Activated T-helper 2 cell treated with anti-CD3 and anti-CD28 coated beads, Interferon-gamma antibody, Interleukin-2, Interleukin-4, amounts not matched to agents 10 μg/mL and 5 μg/mL and 100 μg/mL, durations not matched to agents 14 hours and 24 hours and 36 hours (primary cell): ENCODE measurements around the gene CTXN3. TPM values are rescaled to one million over a fixed set of nuclear protein-coding genes. Genes with fewer than 3 reads are reported as not detected.

ENCODE experiments used
- DNase-seq: peaks from one replicate; pipeline ENCODE4 v3.0.0; 2021; ENCODE audit warnings: low spot score
- H3K27ac Mint-ChIP-seq: one replicate; pipeline ENCODE4 v1.8.0; 2021; ENCODE audit warnings: mixed read lengths
- H3K27me3 Mint-ChIP-seq: one replicate; pipeline ENCODE4 v1.8.0; 2021; ENCODE audit warnings: low read depth, mixed read lengths
- H3K36me3 Mint-ChIP-seq: one replicate; pipeline ENCODE4 v1.8.0; 2021; ENCODE audit warnings: low read depth, mixed read lengths
- H3K4me1 Mint-ChIP-seq: one replicate; pipeline ENCODE4 v1.8.0; 2021; ENCODE audit warnings: low read depth, mixed read lengths
- H3K4me3 Mint-ChIP-seq: one replicate; pipeline ENCODE4 v1.8.0; 2021; ENCODE audit warnings: low read depth, mild to moderate bottlenecking, moderate library complexity, mixed read lengths
- H3K9me3 Mint-ChIP-seq: one replicate; pipeline ENCODE4 v1.8.0; 2021; ENCODE audit warnings: mixed read lengths
- intact Hi-C: fragments of 100-400 bp; cut with micrococcal nuclease; formaldehyde crosslinking; loops from one replicate; pipeline ENCODE4 v1.15.1; 2023
- total RNA-seq: library from RNA; stranded (reverse); gene quantifications from 2 replicates; pipeline ENCODE4 v1.2.3, GENCODE V29; 2022

The CTXN3 gene
- not detected in 2 replicates for total RNA-seq

DNA sequence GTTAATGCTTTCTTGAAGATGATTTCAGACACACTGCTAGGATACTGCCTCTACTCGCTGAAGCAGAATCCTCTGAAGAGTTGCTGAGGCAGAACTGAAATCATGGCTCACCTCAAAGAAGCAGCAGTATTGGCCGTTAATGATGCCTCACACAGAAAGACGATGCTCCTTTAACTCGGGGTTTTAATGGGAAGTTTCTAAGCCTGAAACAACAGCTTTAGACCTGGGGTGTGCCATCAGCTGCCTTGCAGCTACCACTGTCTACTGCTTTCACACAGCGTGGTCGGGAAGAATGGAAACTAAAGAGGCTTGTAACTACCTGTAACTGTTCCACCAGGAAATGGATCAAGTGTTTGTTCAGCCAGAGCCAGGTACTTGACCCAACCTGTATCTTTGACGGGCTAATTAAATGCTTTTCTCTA lies at the start of gene CTXN3:
Gene CTXN3 (plus strand): TSS at position 65 of the 422 bp plus-strand sequence. CDS start 8,440 bp downstream, outside the sequence.
- intact Hi-C loops, result no loop called here
- no peak within 1 kb of the TSS for H3K27ac Mint-ChIP-seq
- no peak for DNase-seq

DNA sequence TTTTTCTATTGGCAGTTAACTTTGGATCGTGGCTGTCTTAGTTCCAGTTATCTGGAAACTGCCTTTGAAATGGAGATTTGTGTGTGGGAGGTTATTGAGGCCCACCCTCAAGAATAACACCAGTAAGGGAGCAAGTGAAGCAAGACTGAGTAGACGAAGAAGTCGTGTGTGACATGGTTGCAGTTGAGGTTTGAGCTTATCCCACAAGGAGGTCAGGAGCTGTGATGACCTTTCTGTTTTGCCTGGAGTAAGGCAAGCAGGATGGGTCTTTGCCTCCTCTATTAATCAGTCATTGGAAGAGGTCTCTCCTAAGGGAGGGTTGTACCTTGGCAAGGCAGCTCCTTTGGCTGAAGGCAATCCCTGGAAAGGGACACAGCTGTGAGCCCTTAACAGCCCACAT lies 49.6 kb upstream of the CTXN3 start:
- intact Hi-C loops, result no loop called here
- Mint-ChIP-seq H3K27me3 (peaks cover 22% of the 10 kb centered on the region), H3K36me3 (no peaks in the 10 kb centered on the region), H3K27ac (no peak overlapping the region), H3K4me1 (no peaks in the 10 kb centered on the region), H3K9me3 (no peaks in the 10 kb centered on the region), H3K4me3 (no peak overlapping the region)
- no peak for DNase-seq

More for the DNA sequence above, at the start of gene CTXN3:
- no peaks in the 10 kb centered on the region for H3K4me1 Mint-ChIP-seq
- H3K4me3 Mint-ChIP-seq, result no peak within 1 kb of the TSS
- peaks cover 6% of the 10 kb centered on the region for H3K27me3 Mint-ChIP-seq
- no peaks in the 10 kb centered on the region for H3K9me3 Mint-ChIP-seq
- no peaks in the 10 kb centered on the region for H3K36me3 Mint-ChIP-seq

DNA sequence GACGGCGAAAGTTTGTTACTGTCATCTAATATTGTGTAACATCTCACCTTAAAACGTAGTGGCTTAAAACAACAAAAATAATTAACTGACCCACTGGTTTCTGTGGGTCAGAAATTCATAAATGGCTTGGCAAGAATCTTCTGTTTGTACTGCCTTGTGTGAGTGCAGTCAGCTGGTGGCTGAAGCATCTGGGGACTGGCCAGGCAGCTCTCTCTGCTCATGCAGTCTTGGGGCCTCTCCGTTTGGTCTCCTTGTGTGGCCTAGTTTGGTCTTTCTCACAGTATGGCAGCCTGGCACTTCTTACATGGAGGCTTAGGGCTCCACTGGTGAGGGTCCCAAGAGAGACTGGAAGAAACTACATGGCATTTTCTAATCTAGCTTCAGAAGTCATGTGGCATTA lies 49.0 kb upstream of the CTXN3 start:
- H3K4me3 Mint-ChIP-seq, result no peak overlapping the region
- no peaks in the 10 kb centered on the region for H3K9me3 Mint-ChIP-seq
- intact Hi-C loops, result no loop called here
- H3K27me3 Mint-ChIP-seq, result peaks cover 27% of the 10 kb centered on the region
- H3K36me3 Mint-ChIP-seq, result no peaks in the 10 kb centered on the region
- DNase-seq, result no peak
- no peaks in the 10 kb centered on the region for H3K4me1 Mint-ChIP-seq
- H3K27ac Mint-ChIP-seq, result no peak overlapping the region

DNA sequence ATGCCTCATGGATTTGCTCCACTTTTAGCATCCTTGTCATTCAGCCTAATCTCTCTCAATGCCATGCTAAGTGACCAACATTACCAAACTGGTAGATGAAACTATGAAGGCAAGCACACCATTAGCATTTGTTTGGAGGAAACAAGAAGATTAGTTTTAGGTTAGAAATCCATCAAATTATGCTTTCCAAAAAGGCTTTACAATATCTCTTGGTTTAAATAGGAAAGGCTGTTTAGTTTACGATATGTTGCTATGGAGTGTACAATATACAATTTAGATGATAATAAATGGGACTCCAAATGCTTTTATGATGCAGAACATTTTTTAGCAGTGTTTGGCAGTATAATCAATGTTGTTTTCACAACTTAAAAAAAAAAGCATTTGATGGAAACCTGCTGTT lies 47.8 kb upstream of the CTXN3 start:
- Mint-ChIP-seq H3K36me3 (no peaks in the 10 kb centered on the region), H3K4me1 (no peaks in the 10 kb centered on the region), H3K9me3 (no peaks in the 10 kb centered on the region), H3K27me3 (peaks cover 33% of the 10 kb centered on the region), H3K27ac (no peak overlapping the region), H3K4me3 (no peak overlapping the region)
- intact Hi-C loops, result no loop called here
- DNase-seq, result no peak

DNA sequence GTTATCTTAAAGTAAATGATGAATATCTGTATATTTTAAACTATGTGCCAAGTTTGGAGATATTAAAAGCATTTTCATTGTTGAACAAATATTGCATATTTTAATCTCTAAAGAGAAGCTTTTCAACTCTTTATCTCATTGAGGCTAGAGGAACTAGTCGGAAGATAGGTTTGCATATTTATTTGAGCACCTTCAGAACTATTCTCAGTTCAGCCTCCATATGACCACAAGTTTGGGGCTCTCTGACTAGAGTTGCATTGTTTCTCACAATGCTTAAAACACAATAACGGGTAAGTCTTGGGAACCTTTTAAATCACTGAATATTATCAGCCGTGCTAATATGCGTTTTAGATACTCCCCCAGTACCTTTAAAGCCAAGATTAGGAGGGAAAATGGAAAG lies 47.3 kb upstream of the CTXN3 start:
- no peaks in the 10 kb centered on the region for H3K9me3 Mint-ChIP-seq
- H3K4me3 Mint-ChIP-seq, result no peak overlapping the region
- H3K4me1 Mint-ChIP-seq, result no peaks in the 10 kb centered on the region
- H3K36me3 Mint-ChIP-seq, result no peaks in the 10 kb centered on the region
- intact Hi-C loops, result no loop called here
- peaks cover 33% of the 10 kb centered on the region for H3K27me3 Mint-ChIP-seq
- DNase-seq, result no peak
- no peak overlapping the region for H3K27ac Mint-ChIP-seq

DNA sequence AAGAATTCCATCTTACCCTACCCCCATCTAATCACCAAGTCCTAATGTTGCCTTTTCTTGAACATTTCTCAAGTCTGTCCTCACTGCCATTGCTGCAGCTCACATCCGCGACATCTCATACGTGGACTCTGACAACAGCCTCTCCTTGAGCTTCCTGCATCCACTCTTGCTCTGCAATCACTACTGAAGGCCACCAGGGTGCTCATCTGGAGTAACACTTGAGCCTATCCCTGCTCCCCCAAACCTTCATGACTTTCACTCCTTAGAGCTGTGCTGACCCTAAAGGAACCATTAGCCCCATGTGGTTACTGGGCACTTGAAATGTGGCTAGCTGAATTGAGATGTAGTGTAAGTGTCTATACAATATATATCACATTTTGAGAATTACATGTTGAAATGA lies 46.4 kb upstream of the CTXN3 start:
- intact Hi-C loops, result no loop called here
- no peak overlapping the region for H3K4me3 Mint-ChIP-seq
- H3K36me3 Mint-ChIP-seq, result no peaks in the 10 kb centered on the region
- H3K9me3 Mint-ChIP-seq, result no peaks in the 10 kb centered on the region
- no peaks in the 10 kb centered on the region for H3K4me1 Mint-ChIP-seq
- H3K27me3 Mint-ChIP-seq, result peaks cover 33% of the 10 kb centered on the region
- no peak for DNase-seq
- H3K27ac Mint-ChIP-seq, result no peak overlapping the region

DNA sequence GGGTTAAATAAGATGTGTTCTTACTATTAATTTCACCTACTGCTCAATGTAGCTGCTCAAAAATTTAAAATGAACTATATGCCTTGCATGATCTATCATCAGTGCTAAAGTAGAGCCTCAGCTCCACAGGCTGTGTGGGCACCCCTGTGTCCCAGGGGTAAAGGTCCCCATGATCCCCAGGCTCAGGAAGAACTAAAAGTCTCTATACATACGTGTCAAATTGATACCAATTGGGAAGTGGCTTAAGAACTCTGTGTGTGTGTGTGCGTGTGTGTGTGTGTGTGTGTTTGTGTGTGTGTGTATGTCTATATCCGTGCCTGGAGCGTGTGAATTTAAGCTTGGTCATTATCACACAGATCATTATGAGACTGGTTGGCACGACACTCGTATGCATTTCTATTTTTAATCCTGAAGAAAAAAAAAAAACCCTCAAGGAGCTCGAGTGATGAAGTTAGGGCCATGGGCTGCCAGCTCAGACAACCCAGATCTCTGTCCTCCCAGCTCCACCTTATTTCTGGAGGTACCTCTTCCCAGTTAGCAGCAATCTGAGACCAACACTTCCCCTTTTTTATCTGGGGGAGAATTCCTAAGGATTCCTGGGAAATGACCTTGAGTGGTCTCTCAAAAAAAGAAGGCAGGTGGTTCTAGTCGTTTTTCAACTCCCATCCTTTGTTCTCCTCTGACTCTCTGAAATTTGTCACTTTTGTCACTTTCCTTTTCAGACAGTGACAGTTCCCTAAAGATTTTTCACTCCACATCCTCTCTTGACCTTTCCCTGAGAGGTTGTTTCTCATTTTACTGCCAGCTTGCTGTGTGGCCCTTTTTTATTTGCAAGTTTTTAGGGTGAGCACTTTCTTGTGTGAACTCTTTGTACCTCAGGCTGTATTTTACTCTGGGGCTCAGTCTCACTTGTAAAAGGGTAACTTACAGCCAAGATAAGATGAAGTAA lies 45.7 kb upstream of the CTXN3 start:
- H3K36me3 Mint-ChIP-seq, result no peaks in the 10 kb centered on the region
- H3K9me3 Mint-ChIP-seq, result no peaks in the 10 kb centered on the region
- H3K27me3 Mint-ChIP-seq, result peaks cover 33% of the 10 kb centered on the region
- no peak for DNase-seq
- no peak overlapping the region for H3K27ac Mint-ChIP-seq
- H3K4me1 Mint-ChIP-seq, result no peaks in the 10 kb centered on the region
- H3K4me3 Mint-ChIP-seq, result no peak overlapping the region
- intact Hi-C loops, result no loop called here

DNA sequence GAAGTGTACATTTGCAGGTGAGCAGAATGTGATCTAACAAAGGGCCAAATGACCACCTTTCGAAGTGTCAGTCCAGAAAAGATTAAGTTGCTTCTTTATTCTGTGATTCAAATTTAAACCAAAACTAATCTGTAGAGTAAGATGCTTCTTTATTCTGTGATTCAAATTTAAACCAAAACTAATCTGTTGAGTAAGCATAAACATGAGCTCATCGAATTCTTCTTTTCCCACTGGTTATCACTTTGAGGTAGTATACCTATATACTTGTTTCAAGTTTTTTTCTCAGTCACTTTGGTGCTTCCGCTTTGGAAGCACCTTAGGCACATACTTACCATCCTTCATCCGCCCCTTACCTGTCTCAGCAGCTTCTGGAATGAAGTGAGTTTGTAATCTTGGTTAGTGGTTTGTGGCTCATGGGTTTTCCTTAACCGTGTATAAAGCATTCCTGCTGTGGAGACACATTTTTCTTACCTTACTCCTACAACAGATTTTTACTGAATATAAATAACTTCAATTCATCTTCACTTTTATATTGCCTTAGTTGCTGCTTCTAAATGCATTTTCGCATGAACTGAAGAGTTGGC lies 40.7 kb upstream of the CTXN3 start:
- no peaks in the 10 kb centered on the region for H3K4me1 Mint-ChIP-seq
- intact Hi-C loops, result no loop called here
- no peak for DNase-seq
- H3K4me3 Mint-ChIP-seq, result no peak overlapping the region
- no peak overlapping the region for H3K27ac Mint-ChIP-seq
- no peaks in the 10 kb centered on the region for H3K9me3 Mint-ChIP-seq
- H3K27me3 Mint-ChIP-seq, result peaks cover 19% of the 10 kb centered on the region
- no peaks in the 10 kb centered on the region for H3K36me3 Mint-ChIP-seq

DNA sequence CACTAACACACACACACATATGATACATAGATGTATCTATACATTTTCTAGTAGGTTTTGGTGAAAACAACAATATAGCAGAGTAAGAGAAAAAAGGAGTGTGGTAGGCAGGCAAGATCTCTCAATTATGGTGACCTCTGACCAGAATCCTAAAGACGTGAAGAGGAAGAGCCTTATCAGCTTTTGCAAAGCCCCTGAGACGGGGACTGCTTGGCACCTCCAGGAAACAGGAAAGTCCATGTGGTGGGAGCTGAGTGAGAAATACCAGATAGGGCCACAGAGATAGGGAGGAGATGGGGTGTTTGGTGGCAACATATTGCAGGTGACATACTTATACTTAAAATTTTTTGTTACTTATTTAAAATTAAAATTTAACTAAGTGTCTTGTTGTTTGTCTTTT lies 39.9 kb upstream of the CTXN3 start:
- H3K9me3 Mint-ChIP-seq, result no peaks in the 10 kb centered on the region
- no peaks in the 10 kb centered on the region for H3K4me1 Mint-ChIP-seq
- no peak overlapping the region for H3K4me3 Mint-ChIP-seq
- no peak for DNase-seq
- no peaks in the 10 kb centered on the region for H3K36me3 Mint-ChIP-seq
- H3K27ac Mint-ChIP-seq, result no peak overlapping the region
- intact Hi-C loops, result no loop called here
- peaks cover 12% of the 10 kb centered on the region for H3K27me3 Mint-ChIP-seq

DNA sequence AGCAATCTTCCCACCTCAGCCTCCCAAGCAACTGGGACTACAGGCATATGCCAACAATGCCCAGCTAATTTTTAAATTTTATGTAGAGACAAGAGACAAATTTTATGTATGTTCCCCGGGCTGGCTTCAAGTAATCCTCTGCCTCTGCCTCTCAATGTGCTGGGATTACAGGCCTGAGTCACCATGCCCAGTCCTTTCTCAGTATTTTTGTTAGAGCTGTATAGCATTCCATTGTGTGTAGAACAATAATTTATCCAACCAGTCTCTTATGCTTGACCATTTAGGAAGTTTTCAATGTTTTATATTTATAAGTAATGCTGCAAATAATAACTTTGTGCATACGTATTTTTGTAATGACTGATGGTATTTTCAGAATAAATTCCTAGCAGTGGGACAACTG lies 38.9 kb upstream of the CTXN3 start:
- intact Hi-C loops, result no loop called here
- DNase-seq, result no peak
- peaks cover 6% of the 10 kb centered on the region for H3K27me3 Mint-ChIP-seq
- H3K27ac Mint-ChIP-seq, result no peak overlapping the region
- H3K36me3 Mint-ChIP-seq, result no peaks in the 10 kb centered on the region
- no peaks in the 10 kb centered on the region for H3K4me1 Mint-ChIP-seq
- no peaks in the 10 kb centered on the region for H3K9me3 Mint-ChIP-seq
- no peak overlapping the region for H3K4me3 Mint-ChIP-seq

DNA sequence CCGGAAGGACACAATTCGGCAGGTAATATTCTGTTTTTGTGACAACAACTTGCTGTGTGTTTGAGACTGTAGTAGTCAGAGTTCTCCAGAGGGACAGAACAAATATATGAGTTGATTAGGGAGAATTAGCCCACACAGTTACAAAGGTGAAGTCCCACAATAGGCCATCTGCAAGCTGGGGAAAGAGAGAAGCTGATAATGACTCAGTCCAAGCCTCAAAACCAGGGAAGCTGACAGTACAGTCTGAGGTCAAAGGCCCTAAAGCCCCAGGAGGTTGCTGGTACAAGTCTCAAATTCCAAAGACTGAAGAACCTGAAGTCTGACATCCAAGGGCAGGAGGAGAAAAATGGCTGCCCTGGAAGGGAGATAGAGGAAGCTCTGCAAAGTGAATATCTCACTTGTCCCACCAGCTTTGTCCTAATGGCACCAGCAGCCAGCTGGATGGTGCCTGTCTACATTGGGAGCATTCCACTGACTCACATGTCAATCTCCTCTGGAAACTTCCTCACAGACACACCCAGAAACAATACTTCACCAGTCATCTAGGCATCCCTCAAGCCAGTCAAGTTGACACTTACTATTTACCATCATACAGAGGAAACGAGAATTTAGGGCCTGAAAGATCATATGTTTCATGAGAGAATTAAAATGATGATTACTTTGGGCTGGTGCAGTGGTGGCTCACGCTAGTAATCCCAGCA lies 36.3 kb upstream of the CTXN3 start:
- Mint-ChIP-seq H3K4me3 (no peak overlapping the region), H3K4me1 (no peaks in the 10 kb centered on the region), H3K36me3 (no peaks in the 10 kb centered on the region), H3K27ac (no peak overlapping the region), H3K27me3 (no peaks in the 10 kb centered on the region), H3K9me3 (no peaks in the 10 kb centered on the region)
- DNase-seq, result no peak
- intact Hi-C loops, result no loop called here

DNA sequence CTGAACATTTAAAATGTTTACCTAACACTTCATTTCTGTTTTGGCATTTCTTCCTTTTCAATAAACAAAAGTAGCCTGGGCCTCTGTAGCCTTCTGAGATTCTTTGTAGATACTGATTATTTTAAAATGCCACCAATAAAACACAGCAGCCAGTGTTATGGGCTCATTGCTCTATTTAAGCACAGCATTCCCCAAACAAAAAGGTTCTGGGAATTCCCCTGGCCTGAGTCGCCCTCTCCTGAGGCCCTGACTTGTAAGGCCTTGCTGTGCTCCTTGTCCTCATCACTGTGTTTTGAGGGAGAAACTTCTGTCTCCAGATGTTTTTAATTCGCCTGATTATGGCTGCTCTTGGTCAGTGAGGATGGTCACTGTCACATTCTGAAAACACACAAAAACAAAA lies 33.0 kb upstream of the CTXN3 start:
- H3K27me3 Mint-ChIP-seq, result no peaks in the 10 kb centered on the region
- no peak overlapping the region for H3K4me3 Mint-ChIP-seq
- peaks cover 4% of the 10 kb centered on the region for H3K9me3 Mint-ChIP-seq
- intact Hi-C loops, result no loop called here
- H3K36me3 Mint-ChIP-seq, result no peaks in the 10 kb centered on the region
- no peaks in the 10 kb centered on the region for H3K4me1 Mint-ChIP-seq
- no peak for DNase-seq
- H3K27ac Mint-ChIP-seq, result no peak overlapping the region
